Epithelial cell of proximal tubule (primary cell): ENCODE data around the gene POLD4. TPM values are rescaled to one million over a fixed set of nuclear protein-coding genes. Genes with fewer than 3 reads are reported as not detected.
"Not testable (repeated sequence)": the region's sequence is repeated elsewhere in the genome, so short reads cannot be mapped to it uniquely, and the experiment has no call there.

ENCODE experiments used
- DNase-seq: peaks from one replicate; pipeline ENCODE4 v3.0.0-alpha.2; 2011; ENCODE audit warnings: low read depth
- H3K4me3 ChIP-seq: 2 replicates; pipeline ENCODE4 v1.5.1; 2011; ENCODE audit warnings: low read depth, mild to moderate bottlenecking, low read length
- total RNA-seq: library from RNA; depleted of rRNA; stranded (reverse); fragments of >200 nt; gene quantifications from 2 replicates; pipeline ENCODE4 v1.2.3, GENCODE V29; 2015
- TF ChIP-seq, protein P1 (sequence below): conservative IDR thresholded peaks from 2 replicates; pipeline ENCODE4 v1.5.1; 2012; ENCODE audit warnings: low read depth, mild to moderate bottlenecking, low read length

The POLD4 gene
- 68.1 and 174 TPM in 2 replicates for total RNA-seq

GRCh38 chr11:67353317-67354074 is at the start of gene POLD4:
TSS of gene POLD4 (minus strand) at chr11:67353546. CDS start at chr11:67353399, 147 bp downstream.
- DNase-seq = no peak
- peak within 1 kb of the TSS; percentile 81 for H3K4me3 ChIP-seq
- TF ChIP-seq, protein P1, sequence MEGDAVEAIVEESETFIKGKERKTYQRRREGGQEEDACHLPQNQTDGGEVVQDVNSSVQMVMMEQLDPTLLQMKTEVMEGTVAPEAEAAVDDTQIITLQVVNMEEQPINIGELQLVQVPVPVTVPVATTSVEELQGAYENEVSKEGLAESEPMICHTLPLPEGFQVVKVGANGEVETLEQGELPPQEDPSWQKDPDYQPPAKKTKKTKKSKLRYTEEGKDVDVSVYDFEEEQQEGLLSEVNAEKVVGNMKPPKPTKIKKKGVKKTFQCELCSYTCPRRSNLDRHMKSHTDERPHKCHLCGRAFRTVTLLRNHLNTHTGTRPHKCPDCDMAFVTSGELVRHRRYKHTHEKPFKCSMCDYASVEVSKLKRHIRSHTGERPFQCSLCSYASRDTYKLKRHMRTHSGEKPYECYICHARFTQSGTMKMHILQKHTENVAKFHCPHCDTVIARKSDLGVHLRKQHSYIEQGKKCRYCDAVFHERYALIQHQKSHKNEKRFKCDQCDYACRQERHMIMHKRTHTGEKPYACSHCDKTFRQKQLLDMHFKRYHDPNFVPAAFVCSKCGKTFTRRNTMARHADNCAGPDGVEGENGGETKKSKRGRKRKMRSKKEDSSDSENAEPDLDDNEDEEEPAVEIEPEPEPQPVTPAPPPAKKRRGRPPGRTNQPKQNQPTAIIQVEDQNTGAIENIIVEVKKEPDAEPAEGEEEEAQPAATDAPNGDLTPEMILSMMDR = no peak

GRCh38 chr11:67403085-67403484 is 49.7 kb upstream of the POLD4 start:
- not testable (repeated sequence) for DNase-seq

GRCh38 chr11:67402192-67402839 is 49.0 kb upstream of the POLD4 start:
- H3K4me3 ChIP-seq = peak overlapping the region; percentile 47
- DNase-seq = not testable (repeated sequence)

More at GRCh38 chr11:67403085-67403484, 49.7 kb upstream of the POLD4 start:
- H3K4me3 ChIP-seq = not testable (repeated sequence)

DNA sequence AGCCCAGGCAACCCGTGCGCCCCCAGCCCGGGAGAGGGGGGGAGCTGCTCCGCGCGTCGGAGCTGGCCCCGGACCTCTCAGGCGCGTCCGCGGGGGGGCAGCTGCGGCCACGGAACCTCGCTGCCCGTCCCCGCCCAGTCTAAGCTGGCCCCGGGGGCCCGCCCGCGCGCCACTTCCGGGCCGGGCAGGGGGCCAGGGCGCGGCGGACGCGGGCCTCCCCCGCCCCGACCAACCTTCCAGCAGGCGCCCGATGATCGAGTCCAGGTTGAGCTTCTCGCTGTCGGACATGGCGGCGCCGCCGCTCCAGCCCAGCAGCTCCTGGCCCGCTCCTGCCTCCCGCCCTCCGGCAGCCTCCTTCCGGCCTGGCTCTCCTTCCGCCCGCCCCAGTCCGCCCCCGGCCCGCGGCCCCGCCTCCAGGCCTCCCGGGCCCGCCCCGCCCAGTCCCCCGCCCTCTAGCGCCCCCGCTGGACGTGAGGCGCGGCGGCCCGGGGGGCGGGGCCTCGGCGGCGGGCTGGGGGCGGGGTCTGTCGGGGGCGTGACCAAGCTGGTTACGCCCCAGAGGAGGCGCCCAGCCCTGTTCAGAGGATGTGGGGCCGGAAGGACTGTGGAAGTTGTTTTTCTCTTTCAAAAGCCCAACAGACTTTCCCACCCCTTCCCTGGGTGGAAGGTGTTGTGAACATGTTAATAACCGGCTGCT is 48.3 kb upstream of the POLD4 start, which contains the start of gene PPP1CA:
Gene PPP1CA, minus strand, starts transcription at position 364 of the 697 bp plus-strand sequence. Its CDS starts 76 bp downstream, at position 288.
- DNase-seq = no peak
- TF ChIP-seq, protein P1 = peak; percentile 17
- H3K4me3 ChIP-seq = peak within 1 kb of the TSS; percentile 99

DNA sequence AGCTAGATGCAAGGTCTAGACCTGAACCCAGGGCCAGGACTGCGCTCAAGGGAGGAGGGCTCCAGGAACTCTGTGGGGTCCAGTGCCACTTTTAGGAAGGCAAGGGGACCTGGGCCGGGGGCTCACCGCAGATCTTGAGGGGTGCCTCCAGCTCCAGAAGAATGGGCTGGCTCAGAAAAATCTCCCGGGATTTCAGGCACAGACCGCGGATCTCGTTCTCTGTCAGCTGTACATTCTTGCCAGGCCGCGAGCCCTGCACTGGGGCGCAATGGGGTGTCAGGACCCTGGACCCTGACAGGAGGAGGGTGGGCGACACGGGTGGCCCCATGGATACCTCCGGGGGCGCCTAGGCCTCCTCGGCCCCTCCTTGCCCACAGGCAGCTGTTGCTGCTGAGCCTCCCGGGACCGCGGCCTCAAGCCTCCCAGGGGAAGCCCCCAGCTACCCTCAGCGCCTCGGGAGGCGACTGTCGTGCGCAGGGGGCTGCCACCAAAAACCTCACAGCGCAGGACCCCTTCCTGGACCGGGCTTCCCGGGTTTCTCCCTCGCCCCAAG is 47.7 kb upstream of the POLD4 start:
- no peak for DNase-seq
- TF ChIP-seq, protein P1 = no peak
- peak overlapping the region; percentile 99 for H3K4me3 ChIP-seq

- DNase-seq = no peak
- TF ChIP-seq, protein P1 = no peak
- peak overlapping the region; percentile 99 for H3K4me3 ChIP-seq
Measured at GRCh38 chr11:67400251-67400941, 47.0 kb upstream of the POLD4 start.

DNA sequence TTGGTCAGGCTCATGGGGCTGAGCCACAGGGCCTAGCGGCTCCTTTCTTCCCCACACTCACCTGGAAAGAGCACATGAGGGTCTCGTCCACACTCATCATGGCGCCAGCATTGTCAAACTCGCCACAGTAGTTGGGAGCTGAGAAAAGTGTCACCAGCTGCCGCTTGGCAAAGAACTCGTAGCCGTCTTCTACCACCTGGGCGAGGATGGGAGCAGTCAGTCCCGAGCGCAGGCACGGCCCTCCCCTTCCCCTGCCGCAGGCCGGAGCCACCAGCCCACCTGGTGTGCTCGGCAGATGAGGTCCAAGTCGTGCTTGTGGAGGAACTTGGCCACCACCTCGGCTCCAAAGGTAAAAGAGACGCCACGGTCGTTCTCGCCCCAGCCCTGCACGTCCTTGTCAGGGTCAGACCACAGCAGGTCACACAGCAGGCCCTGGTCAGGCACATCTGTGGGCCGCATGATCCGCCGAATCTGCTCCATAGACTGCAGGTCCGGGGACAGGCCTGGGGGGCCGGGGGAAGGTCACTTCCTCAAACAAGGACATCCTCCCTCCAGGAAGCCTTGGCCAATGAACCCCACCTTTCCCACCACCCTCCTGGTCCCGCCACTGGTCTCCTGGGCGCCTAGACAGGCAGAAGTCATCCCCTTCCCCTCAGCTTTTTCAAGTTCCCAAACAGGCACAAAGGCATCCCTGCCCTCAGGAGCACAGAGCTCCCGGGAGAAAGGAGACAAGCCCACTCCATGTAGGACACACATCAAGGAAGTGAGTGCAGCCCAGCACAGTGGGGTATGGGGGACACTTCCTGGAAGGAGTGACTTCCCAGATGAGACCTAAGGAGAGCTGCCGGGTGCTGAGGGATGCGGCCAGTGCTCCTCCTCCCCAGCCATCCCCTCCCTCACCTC is 45.6 kb upstream of the POLD4 start:
- TF ChIP-seq, protein P1 = no peak
- no peak overlapping the region for H3K4me3 ChIP-seq

More for the DNA sequence above, 45.6 kb upstream of the POLD4 start:
- DNase-seq = no peak
